Cortex of kidney (tissue), 1 donor: Measurements from ENCODE around the gene PALLD.

Experiments used
- DNase-seq: peaks from one replicate; lab custom pipeline; 2025; lab: John Stamatoyannopoulos, UW

Gene PALLD

GRCh38 chr4:168524897-168525296, 28.0 kb downstream of the PALLD start:
- no peak for DNase-seq

- DNase-seq = no peak
Observed at GRCh38 chr4:168527560-168527959, 30.7 kb downstream of the PALLD start.

- DNase-seq = no peak
Observed at GRCh38 chr4:168528131-168528949, 31.5 kb downstream of the PALLD start.

- DNase-seq = no peak
Observed at GRCh38 chr4:168529257-168529656, 32.4 kb downstream of the PALLD start.

GRCh38 chr4:168531305-168531704, 34.5 kb downstream of the PALLD start:
- no peak for DNase-seq

- DNase-seq = no peak
Observed at GRCh38 chr4:168534535-168534934, 37.7 kb downstream of the PALLD start.

GRCh38 chr4:168535689-168536088, 38.8 kb downstream of the PALLD start:
- DNase-seq = no peak

- DNase-seq = no peak
Observed at GRCh38 chr4:168536448-168536847, 39.6 kb downstream of the PALLD start.

- no peak for DNase-seq
Observed at GRCh38 chr4:168537086-168537485, 40.2 kb downstream of the PALLD start.

- no peak for DNase-seq
Observed at GRCh38 chr4:168537571-168537970, 40.7 kb downstream of the PALLD start.

GRCh38 chr4:168538632-168539031, 41.8 kb downstream of the PALLD start:
- no peak for DNase-seq

- DNase-seq = no peak
Observed at GRCh38 chr4:168540086-168540485, 43.2 kb downstream of the PALLD start.

GRCh38 chr4:168540503-168541265, 43.8 kb downstream of the PALLD start:
- DNase-seq = no peak

- DNase-seq = no peak
Observed at GRCh38 chr4:168541266-168541953, 44.6 kb downstream of the PALLD start.

GRCh38 chr4:168549143-168549542, 52.3 kb downstream of the PALLD start:
- no peak for DNase-seq

GRCh38 chr4:168550064-168550766, 53.4 kb downstream of the PALLD start:
- DNase-seq = no peak

GRCh38 chr4:168551211-168551610, 54.4 kb downstream of the PALLD start:
- DNase-seq = no peak

GRCh38 chr4:168551945-168552695, 55.3 kb downstream of the PALLD start:
- no peak for DNase-seq

GRCh38 chr4:168553714-168554370, 57.0 kb downstream of the PALLD start:
- DNase-seq = no peak

GRCh38 chr4:168555437-168555836, 58.6 kb downstream of the PALLD start:
- no peak for DNase-seq

GRCh38 chr4:168557658-168558057, 60.8 kb downstream of the PALLD start:
- DNase-seq = no peak
